Ascending aorta (tissue), 2 donors: ENCODE results near the gene ACTA2. TPM values are rescaled to one million over a fixed set of nuclear protein-coding genes. Genes with fewer than 3 reads are reported as not detected.
A peak's percentile ranks its signal among the peaks of the same experiment; 100 is the strongest.
"Not testable (repeated sequence)": the region's sequence is repeated elsewhere in the genome, so short reads cannot be mapped to it uniquely, and the experiment has no call there.

Source experiments
- DNase-seq, 2 donors: peaks; one replicate each; pipeline ENCODE4 v3.0.0-alpha.2; 2019; ENCODE audit warnings: low spot score in 2 of 2
- H3K27ac ChIP-seq, 2 donors: fragments of 200-600 bp; sonication (generic); one replicate each; pipeline ENCODE4 v1.5.1; 2016 to 2017; ENCODE audit warnings: mild to moderate bottlenecking in 1 of 2
- H3K27me3 ChIP-seq: fragments of 200-600 bp; sonication (generic); one replicate; pipeline ENCODE4 v1.5.1; 2017
- H3K36me3 ChIP-seq, 2 donors: fragments of 200-600 bp; sonication (generic); one replicate each; pipeline ENCODE4 v1.5.1; 2016
- H3K4me1 ChIP-seq, 2 donors: fragments of 200-600 bp; sonication (generic); one replicate each; pipeline ENCODE4 v1.5.1; 2016 to 2017; ENCODE audit warnings: mild to moderate bottlenecking in 1 of 2
- H3K4me3 ChIP-seq, 2 donors: fragments of 200-600 bp; sonication (generic); one replicate each; pipeline ENCODE4 v1.5.1; 2016 to 2017; ENCODE audit warnings: mild to moderate bottlenecking in 1 of 2
- H3K9me3 ChIP-seq, 2 donors: fragments of 200-600 bp; sonication (generic); one replicate each; pipeline ENCODE4 v1.5.1; 2016
- intact Hi-C: fragments of 100-400 bp; cut with DNase I; formaldehyde crosslinking; loops from one replicate; pipeline ENCODE4 v1.15.1; 2023
- total RNA-seq: library from RNA; depleted of rRNA; stranded (reverse); fragments of >200 nt; gene quantifications from one replicate; pipeline ENCODE4 v1.1.0, GENCODE V29; 2016
- TF ChIP-seq, protein P1 (sequence below), 3 experiments: fragments of 200-600 bp in 2 of 3; fragments of 450-650 bp in 1 of 3; sonication (generic) in 2 of 3; IDR thresholded peaks; one replicate each; pipeline ENCODE4 v1.5.1; 2016 to 2019; ENCODE audit warnings: antibody characterized with exemption in 3 of 3, mild to moderate bottlenecking in 1 of 3, moderate library complexity in 1 of 3

ACTA2 gene
- total RNA-seq, 1 donor from 2014 or later, result 5,316 TPM

- Histone ChIP-seq H3K4me1 (peaks cover 5 to 17% of the 10 kb centered on the region in 2 donors), H3K4me3 (no peak overlapping the region), H3K27me3 (no peaks in the 10 kb centered on the region), H3K9me3 (no peaks in the 10 kb centered on the region), H3K36me3 (peaks cover 67 to 79% of the 10 kb centered on the region in 2 donors), H3K27ac (peak overlapping the region; percentile 58 to 66)
- DNase-seq, result no peak
- TF ChIP-seq, protein P1, sequence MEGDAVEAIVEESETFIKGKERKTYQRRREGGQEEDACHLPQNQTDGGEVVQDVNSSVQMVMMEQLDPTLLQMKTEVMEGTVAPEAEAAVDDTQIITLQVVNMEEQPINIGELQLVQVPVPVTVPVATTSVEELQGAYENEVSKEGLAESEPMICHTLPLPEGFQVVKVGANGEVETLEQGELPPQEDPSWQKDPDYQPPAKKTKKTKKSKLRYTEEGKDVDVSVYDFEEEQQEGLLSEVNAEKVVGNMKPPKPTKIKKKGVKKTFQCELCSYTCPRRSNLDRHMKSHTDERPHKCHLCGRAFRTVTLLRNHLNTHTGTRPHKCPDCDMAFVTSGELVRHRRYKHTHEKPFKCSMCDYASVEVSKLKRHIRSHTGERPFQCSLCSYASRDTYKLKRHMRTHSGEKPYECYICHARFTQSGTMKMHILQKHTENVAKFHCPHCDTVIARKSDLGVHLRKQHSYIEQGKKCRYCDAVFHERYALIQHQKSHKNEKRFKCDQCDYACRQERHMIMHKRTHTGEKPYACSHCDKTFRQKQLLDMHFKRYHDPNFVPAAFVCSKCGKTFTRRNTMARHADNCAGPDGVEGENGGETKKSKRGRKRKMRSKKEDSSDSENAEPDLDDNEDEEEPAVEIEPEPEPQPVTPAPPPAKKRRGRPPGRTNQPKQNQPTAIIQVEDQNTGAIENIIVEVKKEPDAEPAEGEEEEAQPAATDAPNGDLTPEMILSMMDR (IDR thresholded peaks at IDR 0.05), result no peak
- intact Hi-C loops, result no loop called here
Observed at GRCh38 chr10:88936656-88937055, 15.9 kb downstream of the ACTA2 start.

- TF ChIP-seq, protein P1 (IDR thresholded peaks at IDR 0.05), result peak; percentile 69 to 88 (median 76)
- peak in 1 of 2 donors; percentile 87 for DNase-seq
- no peak overlapping the region for H3K4me3 ChIP-seq
- peak overlapping the region; percentile 53 to 66 for H3K27ac ChIP-seq
- no peaks in the 10 kb centered on the region for H3K9me3 ChIP-seq
- peaks cover 51 to 63% of the 10 kb centered on the region in 2 donors for H3K36me3 ChIP-seq
- intact Hi-C loops, result loop anchor here (1.0 to 5.0 kb wide), 3 partner anchors 52 to 277 kb away; partner anchors contain the start of gene STAMBPL1
- H3K27me3 ChIP-seq, result no peaks in the 10 kb centered on the region
- H3K4me1 ChIP-seq, result peaks cover 0 to 17% of the 10 kb centered on the region in 2 donors
Observed at GRCh38 chr10:88934900-88935672, 17.5 kb downstream of the ACTA2 start.

DNA sequence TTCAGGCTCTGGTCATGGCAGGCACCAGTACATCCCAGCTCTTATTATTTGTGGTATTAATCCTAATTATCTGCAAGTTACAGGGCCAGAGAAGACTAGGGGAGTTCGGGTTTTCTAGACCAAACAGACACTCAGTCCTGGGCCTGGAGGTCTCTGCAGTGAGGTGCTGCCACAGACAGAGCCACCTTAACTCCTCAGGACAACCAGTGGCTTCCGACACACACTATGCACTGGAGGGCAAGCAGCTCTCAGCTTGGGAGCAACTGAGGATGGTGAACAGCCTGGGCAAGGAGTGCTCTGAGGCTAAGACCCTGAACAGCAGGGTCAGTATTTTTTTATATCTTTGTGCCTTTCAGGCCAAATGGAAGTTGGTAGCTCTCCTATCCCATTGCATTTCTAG is 19.0 kb downstream of the ACTA2 start:
- intact Hi-C loops, result loop anchor here (5.0 kb wide), 2 partner anchors 51 to 279 kb away; partner anchors contain the start of gene STAMBPL1
- TF ChIP-seq, protein P1 (IDR thresholded peaks at IDR 0.05), result no peak
- Histone ChIP-seq H3K27ac (peak overlapping the region; percentile 24 to 62), H3K27me3 (no peaks in the 10 kb centered on the region), H3K4me3 (no peak overlapping the region), H3K4me1 (peaks cover 0 to 9% of the 10 kb centered on the region in 2 donors), H3K36me3 (peaks cover 36 to 48% of the 10 kb centered on the region in 2 donors), H3K9me3 (no peaks in the 10 kb centered on the region)
- DNase-seq, result no peak

DNA sequence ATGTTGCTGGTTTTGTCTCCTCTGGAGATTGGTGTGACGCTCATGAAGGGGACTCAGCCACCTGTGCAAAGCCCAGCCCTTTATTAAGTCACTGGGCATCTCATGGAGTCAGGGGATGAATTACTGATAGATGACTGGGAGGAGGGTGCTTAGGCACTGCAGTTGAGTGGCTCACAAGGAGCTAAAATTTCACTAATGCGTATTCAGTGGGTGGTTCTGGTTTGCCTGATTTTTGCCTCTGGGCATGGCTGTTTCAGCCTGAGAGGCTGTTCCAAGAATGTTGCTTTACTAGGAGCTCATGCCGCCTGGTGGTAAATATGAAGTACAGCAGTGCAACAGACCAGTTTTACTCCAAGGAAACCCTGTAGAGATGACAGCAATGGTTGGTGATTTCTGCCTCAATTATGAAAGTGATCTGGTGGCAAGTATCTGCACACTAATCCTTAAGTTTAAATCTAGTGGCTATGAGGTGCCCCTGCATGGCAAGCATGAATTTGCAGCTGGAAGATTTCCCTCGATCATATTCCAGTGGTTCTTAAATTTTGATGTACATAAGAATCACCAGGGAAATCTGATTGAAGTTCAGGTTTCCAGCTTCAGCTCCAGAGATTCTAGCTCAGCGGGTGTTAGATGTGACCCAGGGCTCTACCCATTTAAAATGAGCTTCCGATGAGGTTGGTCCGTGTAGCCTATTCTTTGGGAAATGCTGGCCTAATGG is 19.9 kb downstream of the ACTA2 start:
- Histone ChIP-seq H3K9me3 (no peaks in the 10 kb centered on the region), H3K27me3 (no peaks in the 10 kb centered on the region), H3K36me3 (peaks cover 28 to 39% of the 10 kb centered on the region in 2 donors), H3K4me1 (peaks cover 0 to 7% of the 10 kb centered on the region in 2 donors), H3K27ac (peak overlapping the region; percentile 72 to 88), H3K4me3 (no peak overlapping the region)
- TF ChIP-seq, protein P1 (IDR thresholded peaks at IDR 0.05), result peak; percentile 82 to 90 (median 89)
- intact Hi-C loops, result loop anchor here (1.0 to 5.0 kb wide), 3 partner anchors 50 to 280 kb away; partner anchors contain the start of gene STAMBPL1
- peak; percentile 41 to 87 for DNase-seq

- intact Hi-C loops, result loop anchor here (1.0 to 5.0 kb wide), 3 partner anchors 50 to 280 kb away; partner anchors contain the start of gene STAMBPL1
- not testable (repeated sequence) for H3K27me3 ChIP-seq, DNase-seq, H3K9me3 ChIP-seq, H3K4me3 ChIP-seq, H3K4me1 ChIP-seq
- H3K27ac ChIP-seq, result peak overlapping the region; percentile 72 to 88
- peaks cover 21 to 32% of the 10 kb centered on the region in 2 donors for H3K36me3 ChIP-seq
Observed at GRCh38 chr10:88932029-88932428, 20.5 kb downstream of the ACTA2 start.
